HG03108 (cell line): ENCODE measurements around the gene GLMP.
A peak's percentile ranks its signal among the peaks of the same experiment; 100 is the strongest.

Experiments used
- ATAC-seq: cut with Tn5 transposase; IDR thresholded peaks from one replicate; pipeline ENCODE4 v1.9.1; 2021; ENCODE audit warnings: moderate library complexity; ENCODE audit not compliant: unreplicated experiment

The GLMP gene

GRCh38 chr1:156286061-156286460, 9.4 kb downstream of the GLMP start:
- ATAC-seq = no peak

- ATAC-seq = no peak
These were observed 10.0 kb downstream of the GLMP start for GRCh38 chr1:156285437-156285836.

- ATAC-seq = no peak
These were observed 10.7 kb downstream of the GLMP start for GRCh38 chr1:156284757-156285156.

- ATAC-seq = no peak
These were observed 11.4 kb downstream of the GLMP start, which contains the start of gene TMEM79 for GRCh38 chr1:156284112-156284511. Gene TMEM79 (plus strand): TSS chr1:156284325. CDS start chr1:156285227, 902 bp downstream.

- no peak for ATAC-seq
These were observed 12.0 kb downstream of the GLMP start for GRCh38 chr1:156283521-156283920.

- peak; percentile 83 for ATAC-seq
These were observed 12.8 kb downstream of the GLMP start, which contains the start of gene SMG5 for GRCh38 chr1:156282479-156283222. Gene SMG5 (minus strand): TSS chr1:156282825. CDS start chr1:156282680, 145 bp downstream.

GRCh38 chr1:156281693-156282478, 13.6 kb downstream of the GLMP start:
- no peak for ATAC-seq

GRCh38 chr1:156281281-156281680, 14.2 kb downstream of the GLMP start:
- ATAC-seq = peak; percentile 43

GRCh38 chr1:156279837-156280236, 15.6 kb downstream of the GLMP start:
- no peak for ATAC-seq

GRCh38 chr1:156276966-156277381, 18.5 kb downstream of the GLMP start:
- ATAC-seq = no peak

- ATAC-seq = no peak
These were observed 18.9 kb downstream of the GLMP start for GRCh38 chr1:156276532-156276931.

- ATAC-seq = no peak
These were observed 25.2 kb downstream of the GLMP start for GRCh38 chr1:156270314-156270713.

GRCh38 chr1:156268336-156268735, 27.1 kb downstream of the GLMP start:
- no peak for ATAC-seq

- no peak for ATAC-seq
These were observed 29.4 kb downstream of the GLMP start for GRCh38 chr1:156266051-156266450.

GRCh38 chr1:156263288-156263655, 32.2 kb downstream of the GLMP start:
- no peak for ATAC-seq

GRCh38 chr1:156262461-156263287, 32.8 kb downstream of the GLMP start:
- no peak for ATAC-seq

GRCh38 chr1:156260896-156261295, 34.6 kb downstream of the GLMP start:
- ATAC-seq = no peak

- no peak for ATAC-seq
These were observed 35.7 kb downstream of the GLMP start for GRCh38 chr1:156259805-156260204.

GRCh38 chr1:156258859-156259258, 36.6 kb downstream of the GLMP start:
- ATAC-seq = no peak

GRCh38 chr1:156257711-156258110, 37.8 kb downstream of the GLMP start:
- no peak for ATAC-seq

GRCh38 chr1:156253634-156254033, 41.8 kb downstream of the GLMP start:
- no peak for ATAC-seq
